ENCODE data around the gene TMEM19.

The TMEM19 gene

DNA sequence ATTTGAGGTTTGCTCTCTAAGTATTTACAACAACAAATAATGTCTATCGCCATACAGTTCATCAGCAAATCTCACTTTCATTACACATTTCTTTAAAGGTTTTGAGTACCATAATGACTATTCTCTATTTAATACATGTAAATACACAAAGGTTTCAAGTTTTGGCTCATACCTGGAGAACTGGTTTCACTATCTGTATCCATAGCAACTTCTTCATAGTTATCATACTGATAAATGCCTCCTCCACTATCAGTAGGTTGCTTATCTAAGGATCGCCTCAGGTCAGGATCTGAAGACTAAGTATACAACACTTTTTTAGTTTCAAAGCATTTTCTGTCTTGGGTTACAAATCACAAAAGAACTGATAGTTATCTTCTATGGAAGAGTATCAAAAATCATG is 43.6 kb upstream of the TMEM19 start:
- in situ Hi-C loops (cut with MboI; ENCODE audit: low sequenced_read_pairs, unreplicated experiment): no loop called here

DNA sequence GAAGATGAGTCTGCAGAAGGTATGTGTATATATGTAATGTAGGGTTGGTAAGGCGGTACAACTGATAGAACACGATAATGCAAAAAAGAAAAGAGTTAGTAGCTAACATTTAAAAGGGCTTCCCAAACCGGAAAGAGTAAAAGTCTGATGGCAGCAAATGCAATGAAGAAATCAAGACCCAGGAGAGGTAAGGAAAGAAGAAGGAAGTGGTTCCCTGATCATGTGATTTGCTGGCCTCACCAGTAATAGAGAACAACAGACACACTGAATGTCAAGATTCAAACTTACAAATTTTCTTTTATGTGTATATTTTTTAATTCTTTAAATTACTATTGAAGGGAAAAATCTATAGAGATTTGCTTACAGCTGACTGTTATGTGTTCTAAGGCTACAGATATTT is 40.6 kb upstream of the TMEM19 start:
- DNase-seq (ENCODE audit: low spot score): no peak
- in situ Hi-C loops (cut with MboI; ENCODE audit: low sequenced_read_pairs, unreplicated experiment): no loop called here
- TF ChIP-seq, protein P1, sequence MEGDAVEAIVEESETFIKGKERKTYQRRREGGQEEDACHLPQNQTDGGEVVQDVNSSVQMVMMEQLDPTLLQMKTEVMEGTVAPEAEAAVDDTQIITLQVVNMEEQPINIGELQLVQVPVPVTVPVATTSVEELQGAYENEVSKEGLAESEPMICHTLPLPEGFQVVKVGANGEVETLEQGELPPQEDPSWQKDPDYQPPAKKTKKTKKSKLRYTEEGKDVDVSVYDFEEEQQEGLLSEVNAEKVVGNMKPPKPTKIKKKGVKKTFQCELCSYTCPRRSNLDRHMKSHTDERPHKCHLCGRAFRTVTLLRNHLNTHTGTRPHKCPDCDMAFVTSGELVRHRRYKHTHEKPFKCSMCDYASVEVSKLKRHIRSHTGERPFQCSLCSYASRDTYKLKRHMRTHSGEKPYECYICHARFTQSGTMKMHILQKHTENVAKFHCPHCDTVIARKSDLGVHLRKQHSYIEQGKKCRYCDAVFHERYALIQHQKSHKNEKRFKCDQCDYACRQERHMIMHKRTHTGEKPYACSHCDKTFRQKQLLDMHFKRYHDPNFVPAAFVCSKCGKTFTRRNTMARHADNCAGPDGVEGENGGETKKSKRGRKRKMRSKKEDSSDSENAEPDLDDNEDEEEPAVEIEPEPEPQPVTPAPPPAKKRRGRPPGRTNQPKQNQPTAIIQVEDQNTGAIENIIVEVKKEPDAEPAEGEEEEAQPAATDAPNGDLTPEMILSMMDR (IDR thresholded peaks at IDR 0.05; ENCODE audit: borderline replicate concordance, control extremely low read depth, extremely low read depth, insufficient read depth, missing control alignments): no peak

More for the DNA sequence above, 43.6 kb upstream of the TMEM19 start:
- DNase-seq (ENCODE audit: low spot score): no peak
- TF ChIP-seq, protein P1 (IDR thresholded peaks at IDR 0.05; ENCODE audit: borderline replicate concordance, control extremely low read depth, extremely low read depth, insufficient read depth, missing control alignments): no peak

DNA sequence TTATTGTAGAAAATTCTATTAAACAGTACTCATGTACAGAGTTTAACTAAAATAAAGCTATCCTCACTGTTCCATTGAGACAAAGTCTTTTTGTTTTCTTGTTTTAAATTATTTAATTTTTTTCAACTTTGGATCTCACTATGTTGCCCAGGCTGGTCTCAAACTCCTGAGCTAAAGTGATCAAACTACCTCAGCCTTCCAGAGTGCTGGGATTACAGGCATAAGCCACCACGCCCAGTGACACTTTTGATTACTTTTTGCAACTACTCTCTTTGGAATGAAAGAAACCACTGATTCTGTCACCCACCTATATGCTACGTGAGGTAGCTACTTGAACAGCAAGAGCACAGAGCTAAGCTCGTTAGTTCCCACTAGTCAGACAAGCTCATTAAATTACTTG is 39.4 kb upstream of the TMEM19 start:
- DNase-seq (ENCODE audit: low spot score): no peak
- TF ChIP-seq, protein P1 (IDR thresholded peaks at IDR 0.05; ENCODE audit: borderline replicate concordance, control extremely low read depth, extremely low read depth, insufficient read depth, missing control alignments): no peak
- in situ Hi-C loops (cut with MboI; ENCODE audit: low sequenced_read_pairs, unreplicated experiment): no loop called here

DNA sequence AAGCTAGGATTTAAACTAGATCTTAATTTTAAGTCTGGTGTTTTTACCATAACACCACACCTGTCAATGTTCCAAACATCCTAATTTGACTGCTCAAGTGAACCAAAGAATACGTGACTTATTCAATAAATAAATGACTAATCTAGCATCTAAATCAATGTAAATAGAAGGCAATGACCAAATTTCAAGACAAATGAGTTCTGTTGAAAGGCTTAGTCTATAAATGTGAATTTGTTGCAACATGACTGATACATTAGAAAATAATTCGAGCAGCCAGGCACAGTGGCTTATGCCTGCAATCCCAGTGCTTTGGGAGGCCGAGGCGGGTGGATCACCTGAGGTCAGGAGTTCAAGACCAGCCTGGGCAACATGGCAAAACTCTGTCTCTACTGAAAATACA is 37.3 kb upstream of the TMEM19 start:
- TF ChIP-seq, protein P1 (IDR thresholded peaks at IDR 0.05; ENCODE audit: borderline replicate concordance, control extremely low read depth, extremely low read depth, insufficient read depth, missing control alignments): no peak
- in situ Hi-C loops (cut with MboI; ENCODE audit: low sequenced_read_pairs, unreplicated experiment): no loop called here
- no peak for DNase-seq (ENCODE audit: low spot score)

DNA sequence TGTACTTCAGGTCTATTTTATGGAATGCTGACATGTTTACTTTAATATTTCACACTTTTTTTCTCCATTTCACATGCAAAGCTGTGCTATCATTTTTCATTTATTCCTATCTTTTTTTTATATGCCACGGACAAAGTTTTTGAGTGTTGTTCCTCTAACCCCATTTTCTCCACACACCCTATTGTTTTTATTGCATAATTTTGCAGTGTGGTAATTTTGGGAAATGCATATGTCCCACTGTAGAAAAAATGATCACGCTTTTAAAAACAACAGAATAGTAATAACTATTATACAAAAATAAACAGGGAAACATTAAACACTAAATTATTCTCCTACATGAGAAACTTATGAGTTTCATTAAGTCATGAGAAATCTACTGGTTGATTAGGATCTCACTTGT is 36.5 kb upstream of the TMEM19 start:
- TF ChIP-seq, protein P1 (IDR thresholded peaks at IDR 0.05; ENCODE audit: borderline replicate concordance, control extremely low read depth, extremely low read depth, insufficient read depth, missing control alignments): no peak
- in situ Hi-C loops (cut with MboI; ENCODE audit: low sequenced_read_pairs, unreplicated experiment): no loop called here
- DNase-seq (ENCODE audit: low spot score): no peak

DNA sequence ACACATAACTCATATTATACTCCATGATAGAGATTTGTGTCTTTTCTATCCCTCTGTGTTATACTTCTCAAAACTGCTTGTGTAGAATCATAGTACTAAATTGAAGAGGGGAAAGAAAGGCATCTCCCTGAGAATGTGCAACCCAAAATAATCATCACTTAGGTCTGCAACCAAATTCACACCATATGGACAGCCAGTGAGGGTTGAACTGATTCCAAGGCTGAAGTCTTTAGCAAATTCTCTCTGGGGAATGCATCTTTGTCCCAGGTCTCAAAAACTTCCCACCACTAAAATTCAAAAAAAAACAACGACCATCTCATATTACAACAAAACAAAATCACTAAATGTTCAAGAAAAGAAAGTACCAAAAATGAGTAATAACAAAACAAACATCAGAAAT is 33.2 kb upstream of the TMEM19 start:
- in situ Hi-C loops (cut with MboI; ENCODE audit: low sequenced_read_pairs, unreplicated experiment): no loop called here
- no peak for DNase-seq (ENCODE audit: low spot score)
- TF ChIP-seq, protein P1 (IDR thresholded peaks at IDR 0.05; ENCODE audit: borderline replicate concordance, control extremely low read depth, extremely low read depth, insufficient read depth, missing control alignments): no peak

DNA sequence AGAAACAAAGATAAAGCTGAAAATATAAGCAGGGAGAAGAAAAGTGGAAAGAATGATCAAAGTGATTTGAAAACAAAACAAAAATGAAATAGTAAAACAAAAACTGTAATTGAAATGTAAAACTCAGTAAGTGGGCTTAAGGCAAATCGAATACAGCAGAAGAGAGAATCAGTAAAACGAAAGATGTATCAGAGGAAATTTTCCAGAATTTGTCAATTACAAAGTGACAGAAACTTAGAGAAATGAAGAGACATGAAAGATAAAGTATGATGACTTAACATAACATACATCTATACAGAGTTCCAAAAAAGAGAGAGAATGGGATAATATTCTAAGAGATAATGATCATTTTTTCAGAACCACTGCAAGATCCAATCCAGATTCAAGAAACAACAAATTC is 32.7 kb upstream of the TMEM19 start:
- no peak for DNase-seq (ENCODE audit: low spot score)
- in situ Hi-C loops (cut with MboI; ENCODE audit: low sequenced_read_pairs, unreplicated experiment): no loop called here
- TF ChIP-seq, protein P1 (IDR thresholded peaks at IDR 0.05; ENCODE audit: borderline replicate concordance, control extremely low read depth, extremely low read depth, insufficient read depth, missing control alignments): no peak
